Measurements from ENCODE around the gene FOXI2.

Gene FOXI2

DNA sequence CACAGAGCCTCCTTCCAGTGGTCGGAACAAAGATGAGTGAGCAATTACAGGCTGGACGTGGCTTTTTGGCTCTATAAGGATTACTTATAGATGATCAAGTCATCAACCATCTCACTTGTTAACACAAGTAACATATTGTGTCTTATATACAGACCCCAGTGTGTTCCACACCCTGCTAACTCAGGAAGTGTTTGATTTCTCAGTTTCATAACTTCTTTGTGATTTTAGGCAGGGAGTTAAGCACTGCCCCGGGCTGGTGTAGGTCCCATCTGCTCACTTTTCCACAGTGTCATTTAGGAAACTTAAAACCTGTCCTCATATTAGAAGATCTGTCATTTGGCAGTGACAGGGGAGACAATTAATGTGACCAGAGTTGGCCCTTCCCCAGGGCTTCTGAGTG, 6.2 kb downstream of the FOXI2 start:
- DNase-seq (ENCODE audit: low read depth) = no peak

DNA sequence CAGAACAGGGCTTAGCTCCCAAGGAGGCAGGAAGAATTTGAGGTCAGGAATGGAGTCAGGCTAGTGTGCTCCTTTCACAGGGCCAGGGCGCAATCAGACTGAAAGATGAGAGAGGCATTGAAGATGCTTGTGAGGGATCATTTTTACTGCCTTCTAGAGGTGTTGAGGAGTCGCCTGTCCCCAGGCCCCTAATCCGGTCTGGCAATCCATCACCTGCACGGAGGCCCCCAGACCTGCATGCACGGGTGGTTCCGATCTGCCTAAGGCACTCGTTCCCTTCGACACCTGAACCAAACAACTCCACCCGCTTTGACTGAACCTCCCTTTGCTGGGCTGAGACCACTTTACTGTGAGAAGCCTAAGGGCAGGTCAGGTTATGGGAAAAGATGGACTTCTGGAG, 8.0 kb downstream of the FOXI2 start:
- no peak for DNase-seq (ENCODE audit: low read depth)

DNA sequence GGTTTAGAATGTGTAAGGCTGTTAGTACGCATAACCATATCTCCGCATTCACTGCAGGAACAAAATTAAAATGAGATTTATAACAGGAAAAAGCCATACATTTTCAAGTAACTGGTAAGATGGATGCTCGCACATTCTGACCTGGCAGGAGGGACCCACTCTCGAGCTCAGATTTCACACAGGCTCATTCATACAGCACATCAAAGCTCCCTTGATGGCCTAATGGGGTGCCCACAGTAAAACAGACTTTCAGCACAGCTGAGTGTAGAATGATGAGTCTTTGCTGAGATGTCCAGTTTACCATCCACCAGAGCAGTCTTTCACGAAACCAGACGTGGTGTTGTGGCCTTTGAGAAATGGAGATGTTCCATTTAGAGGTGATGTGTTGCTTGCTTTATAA, 8.9 kb downstream of the FOXI2 start:
- DNase-seq (ENCODE audit: low read depth) = no peak

DNA sequence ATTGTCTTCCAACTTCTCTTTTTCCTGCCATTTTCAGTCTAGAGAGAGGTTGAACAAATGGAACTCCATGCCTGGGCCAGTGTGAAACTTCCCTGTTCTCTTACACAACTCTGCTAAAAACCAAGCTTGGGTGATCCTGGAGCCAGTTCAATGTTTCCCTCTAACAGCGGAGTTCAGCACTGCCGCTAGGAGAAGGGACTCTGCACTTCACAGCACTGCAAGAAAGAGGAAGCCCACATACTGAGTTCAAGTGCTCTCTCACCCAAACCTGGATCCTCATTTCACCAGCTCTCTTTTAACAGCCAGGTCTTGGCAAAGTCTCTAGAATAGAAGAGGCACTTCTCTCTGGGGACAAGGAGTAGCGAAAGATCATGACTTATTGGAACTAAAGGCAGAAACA, 18.8 kb downstream of the FOXI2 start:
- DNase-seq (ENCODE audit: low read depth) = no peak

DNA sequence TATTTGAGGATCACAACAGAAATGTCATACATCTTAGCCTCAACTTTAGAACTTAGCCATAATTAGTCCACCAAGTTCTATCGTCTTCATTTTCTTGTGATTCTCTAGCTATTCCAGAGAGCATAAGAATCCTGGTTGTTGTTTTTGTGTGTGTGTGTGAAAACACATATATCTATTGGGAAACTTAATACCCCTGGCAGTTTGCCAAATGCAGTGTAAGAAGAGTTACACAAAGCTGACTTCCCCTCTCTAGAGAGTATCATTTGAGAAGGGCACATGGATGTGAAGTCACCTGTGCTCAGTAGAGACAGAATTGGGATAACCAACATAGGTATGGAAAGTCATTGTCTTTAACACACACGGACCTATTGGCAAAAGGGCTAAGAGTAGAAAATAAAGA, 19.3 kb downstream of the FOXI2 start:
- no peak for DNase-seq (ENCODE audit: low read depth)

DNA sequence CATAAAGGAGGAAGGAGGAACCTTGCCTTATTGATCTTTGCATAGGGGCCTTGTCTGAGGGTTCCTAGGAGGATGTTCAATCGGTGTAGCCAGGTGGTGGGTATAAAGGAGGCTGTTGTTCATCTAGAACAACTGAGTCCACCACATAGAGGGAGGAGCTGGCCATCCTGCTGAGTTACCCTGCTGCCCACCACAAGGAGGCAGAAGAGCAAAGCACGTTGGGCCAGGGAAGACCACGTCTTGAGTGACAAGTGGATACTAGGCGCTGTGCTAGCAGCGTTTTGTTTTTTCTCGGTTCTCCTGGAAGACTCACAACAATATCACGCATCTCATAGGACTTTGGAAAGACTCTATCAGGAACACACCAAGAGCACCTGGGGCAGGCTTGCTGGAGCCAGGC, 20.0 kb downstream of the FOXI2 start:
- no peak for DNase-seq (ENCODE audit: low read depth)

DNA sequence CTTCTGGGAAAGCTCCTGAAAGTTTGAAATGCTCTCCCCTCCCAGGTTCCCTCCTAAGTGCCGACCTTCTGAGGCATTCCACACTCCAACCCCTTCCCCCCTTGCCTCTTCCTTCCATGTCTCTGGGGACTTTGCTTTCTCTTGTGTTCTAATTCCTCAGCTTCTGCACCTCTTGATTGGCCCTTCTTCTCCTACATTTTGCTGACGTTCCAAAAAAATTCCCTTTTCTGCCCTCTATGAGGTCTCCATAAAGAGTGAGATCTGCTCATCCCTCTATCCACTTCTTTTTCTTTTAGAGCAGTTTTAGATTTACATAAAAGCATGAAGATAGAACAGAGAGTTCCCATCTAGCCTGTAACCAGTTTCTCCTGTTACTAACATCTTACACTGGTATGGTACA, 22.3 kb downstream of the FOXI2 start:
- DNase-seq (ENCODE audit: low read depth) = no peak

DNA sequence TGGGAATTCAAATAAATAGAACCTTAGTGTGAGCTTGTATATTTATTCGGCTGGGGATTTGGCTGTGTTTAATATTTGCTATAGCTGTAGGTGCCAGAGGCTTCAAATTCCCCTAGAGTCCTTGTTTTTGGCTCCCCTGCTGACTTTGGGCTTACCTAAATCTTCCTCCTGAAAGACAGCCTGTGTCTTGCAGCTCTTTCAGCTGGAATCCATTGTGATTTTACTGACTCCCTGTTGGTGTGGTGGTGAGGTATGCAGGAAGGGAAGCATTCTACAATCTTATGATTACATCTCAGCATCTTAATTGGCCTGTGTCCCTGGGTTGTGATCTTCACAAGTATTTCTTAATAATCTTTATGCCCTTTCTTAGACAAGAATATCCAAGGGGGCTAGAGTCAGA, 25.9 kb downstream of the FOXI2 start:
- no peak for DNase-seq (ENCODE audit: low read depth)

DNA sequence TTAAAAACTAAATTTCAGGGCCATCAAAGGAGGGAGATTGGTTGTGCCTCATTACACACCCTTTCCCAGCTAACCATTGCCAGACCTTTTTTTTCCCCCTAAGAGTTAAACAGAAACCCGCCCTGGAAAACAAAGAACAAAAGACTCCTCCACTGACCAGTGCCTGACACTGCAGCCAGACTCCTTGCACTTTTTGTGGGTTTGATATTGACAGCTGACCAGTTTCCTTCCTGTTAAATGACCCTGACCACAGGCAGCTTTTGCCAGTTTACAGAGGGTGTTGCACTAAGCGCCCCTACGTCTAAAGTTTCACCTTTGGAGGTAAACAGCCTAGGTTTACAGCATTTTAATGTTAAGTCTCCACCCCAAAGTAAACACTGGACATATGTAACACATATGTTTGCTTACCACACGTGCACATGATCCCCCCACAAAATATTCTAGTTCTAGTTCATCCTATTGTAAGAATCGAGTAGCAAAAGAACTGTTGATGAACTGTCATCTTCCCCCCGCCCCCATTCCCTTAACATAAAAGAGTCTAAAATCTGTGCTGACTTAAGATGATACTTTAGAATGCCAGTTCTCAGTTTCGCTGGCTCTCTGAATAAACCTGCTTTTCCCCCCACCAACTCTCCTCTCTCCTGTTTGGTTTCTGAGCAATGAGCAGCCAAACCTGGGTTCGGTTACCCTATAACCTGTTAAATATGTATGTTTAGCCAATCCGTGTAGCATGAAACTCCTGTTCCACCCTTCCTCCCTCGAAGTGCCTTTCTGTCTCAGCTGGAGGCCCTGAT, 38.0 kb downstream of the FOXI2 start:
- no peak for DNase-seq (ENCODE audit: low read depth)

DNA sequence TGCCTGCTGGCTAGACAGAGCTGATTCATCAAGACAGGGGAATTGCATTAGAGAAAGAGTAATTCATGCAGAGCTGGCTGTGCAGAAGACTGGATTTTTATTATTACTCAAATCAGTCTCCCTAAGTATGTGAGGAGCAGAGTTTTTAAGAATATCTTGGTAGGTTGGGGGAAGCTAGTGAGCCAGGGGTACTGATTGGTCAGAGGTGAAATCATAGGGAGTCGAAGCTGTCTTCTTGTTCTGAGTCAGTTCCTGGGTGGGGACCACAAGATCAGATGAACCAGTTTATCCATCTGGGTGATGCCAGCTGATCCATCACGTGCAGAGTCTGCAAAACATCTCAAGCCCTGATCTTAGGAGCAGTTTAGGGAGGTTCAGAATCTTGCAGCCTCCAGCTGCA, 39.8 kb downstream of the FOXI2 start:
- DNase-seq (ENCODE audit: low read depth) = no peak

DNA sequence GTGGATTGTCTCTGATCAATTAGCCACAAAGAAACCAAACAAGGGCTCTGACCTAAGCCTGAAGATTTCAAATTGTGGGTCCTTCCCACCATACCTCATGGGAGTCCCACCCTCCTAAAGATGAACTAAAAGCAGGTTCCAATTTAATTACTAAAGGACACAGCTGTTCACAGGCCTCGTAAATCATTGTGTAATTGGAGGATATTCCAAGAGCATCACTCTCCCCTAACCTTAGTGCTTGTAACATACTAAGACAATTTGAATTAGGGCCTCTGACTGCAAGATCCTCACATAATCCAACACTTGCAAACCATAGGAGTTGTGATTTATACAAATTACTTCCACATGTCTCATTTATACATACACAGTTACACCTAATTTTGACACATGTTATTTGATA, 44.4 kb downstream of the FOXI2 start:
- no peak for DNase-seq (ENCODE audit: low read depth)

DNA sequence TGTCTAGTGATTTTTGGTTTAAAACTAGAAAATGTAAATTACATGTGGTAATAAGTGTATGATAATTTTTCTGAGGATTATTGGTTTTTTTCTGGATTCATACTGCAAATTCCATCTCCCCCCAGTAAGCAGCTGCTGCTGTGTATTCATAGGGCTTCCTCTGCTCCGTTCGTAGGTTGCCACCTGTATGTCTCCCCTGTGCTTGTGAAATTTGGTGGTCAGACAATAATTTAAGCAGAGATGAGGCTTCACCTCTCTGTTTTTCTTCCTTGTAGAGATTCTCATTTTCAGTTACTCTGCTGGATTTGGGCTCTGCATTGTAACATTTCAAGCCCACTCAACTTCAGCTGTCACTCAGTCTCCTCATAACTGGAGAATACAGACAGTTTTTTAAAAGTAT, 50.9 kb downstream of the FOXI2 start:
- DNase-seq (ENCODE audit: low read depth) = no peak

DNA sequence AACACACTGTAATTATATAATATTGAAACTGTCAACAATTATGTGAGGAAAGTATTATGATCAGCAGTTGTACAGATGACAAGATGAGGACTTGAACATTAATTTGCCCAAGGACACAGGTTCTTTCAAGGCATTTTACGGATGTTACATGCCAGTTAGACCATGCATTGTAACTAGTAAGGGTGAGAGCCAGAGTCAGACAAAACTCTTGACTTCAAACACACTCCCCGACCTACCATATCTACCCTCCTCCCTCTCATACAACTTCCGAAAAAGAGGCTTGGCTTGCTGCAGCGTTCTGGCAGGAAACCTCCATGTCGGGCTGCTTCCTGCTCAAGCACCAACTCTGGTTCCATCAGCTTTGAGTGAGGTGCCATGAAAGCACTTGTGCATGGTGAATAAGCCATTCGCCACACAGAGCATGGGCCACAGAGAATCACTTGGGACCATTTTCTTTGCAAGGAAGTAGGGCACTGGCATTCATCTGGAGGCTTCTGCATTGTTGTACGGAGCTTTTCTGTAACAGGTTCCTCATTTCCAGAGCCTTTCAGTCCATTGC, 53.2 kb downstream of the FOXI2 start:
- DNase-seq (ENCODE audit: low read depth) = no peak

Data from HS-5 (cell line).